HepG2 (cell line): Measurements from ENCODE around the gene NAGS. TPM values are rescaled to one million over a fixed set of nuclear protein-coding genes. Genes with fewer than 3 reads are reported as not detected.

Experiments used
- ATAC-seq: fragments of 200-7000 bp; cut with Tn5 transposase; 3 replicates; pipeline ENCODE4 v1.9.1; 2020; ENCODE audit warnings: mild to moderate bottlenecking, moderate library complexity
- BruUV-seq: library from RNA; stranded (reverse); fragments of 400-500 nt; replicated peaks from 2 replicates; lab custom pipeline; 2021; lab: Mats Ljungman, UMichigan
- CTCF ChIA-PET: fragments of 300-600 bp; formaldehyde crosslinking; extraction: SDS; loops from one replicate; lab custom pipeline; 2021; ENCODE audit warnings: low total read pairs, inconsistent platforms, low intra/inter-chr PET ratio; lab: Yijun Ruan, JAX
- POLR2A ChIA-PET: fragments of 350-600 bp; sonication (Branson Sonifier 250); formaldehyde crosslinking; loops from one replicate; lab custom pipeline; 2020; ENCODE audit warnings: antibody characterized with exemption, inconsistent platforms; lab: Yijun Ruan, JAX
- DNase-seq: peaks from one replicate; pipeline ENCODE4 v3.0.0-alpha.2; 2015; ENCODE audit warnings: low spot score
- FAIRE-seq: peaks from 3 replicates; lab custom pipeline; 2011; peaks lifted over from hg19 to GRCh38; lab: Jason Lieb, UNC
- H2AFZ ChIP-seq: one replicate; pipeline ENCODE4 v1.6.1; 2011; ENCODE audit warnings: low read length, inconsistent platforms
- H3K27ac ChIP-seq: fragments of 300-600 bp; 3 replicates; pipeline ENCODE4 v1.8.0; 2011; ENCODE audit warnings: mixed run types, mild to moderate bottlenecking, mixed read lengths, low read length, inconsistent platforms; ENCODE audit not compliant: insufficient read depth; ENCODE audit errors: extremely low read length
- H3K27me3 ChIP-seq, 2 experiments: fragments of 200-600 bp in 1 of 2; 2 replicates in 1 of 2; 3 replicates in 1 of 2; pipeline versions ENCODE4 v1.6.0 to v1.8.0; 2011; ENCODE audit warnings: low read length in 2 of 2, mild to moderate bottlenecking in 2 of 2, moderate library complexity in 2 of 2, inconsistent platforms in 1 of 2; ENCODE audit not compliant: insufficient read depth in 2 of 2, control insufficient read depth in 1 of 2
- H3K36me3 ChIP-seq, 2 experiments: fragments of 200-600 bp in 1 of 2; replicated peaks in 1 of 2; 2 replicates in 1 of 2; 3 replicates in 1 of 2; pipeline versions ENCODE4 v1.5.1 to v1.8.0; 2011; ENCODE audit warnings: low read length in 2 of 2, inconsistent platforms in 1 of 2; ENCODE audit not compliant: insufficient read depth in 2 of 2, control insufficient read depth in 1 of 2
- H3K4me1 ChIP-seq: 2 replicates; pipeline ENCODE4 v1.5.1; 2012; ENCODE audit warnings: low read length, inconsistent platforms; ENCODE audit not compliant: insufficient read depth
- H3K4me2 ChIP-seq: 2 replicates; pipeline ENCODE4 v1.6.0; 2011; ENCODE audit warnings: low read depth, low read length, inconsistent platforms
- H3K4me3 ChIP-seq, 3 experiments: fragments of 200-600 bp in 1 of 3; sonication (generic), shearing (Covaris generic) in 1 of 3; replicated peaks in 1 of 3; 2 replicates each; pipeline ENCODE4 v1.5.1; 2011 to 2016; ENCODE audit warnings: low read length in 3 of 3, inconsistent platforms in 2 of 3, low read depth in 2 of 3, mild to moderate bottlenecking in 2 of 3, control low read depth in 1 of 3, mixed read lengths in 1 of 3; ENCODE audit not compliant: insufficient read depth in 1 of 3
- H3K79me2 ChIP-seq: one replicate; pipeline ENCODE4 v1.6.1; 2011; ENCODE audit warnings: low read length, inconsistent platforms; ENCODE audit not compliant: insufficient read depth
- H3K9ac ChIP-seq: 2 replicates; pipeline ENCODE4 v1.6.0; 2011; ENCODE audit warnings: mild to moderate bottlenecking, low read depth, low read length, inconsistent platforms; ENCODE audit not compliant: insufficient read depth
- H3K9me3 ChIP-seq: 2 replicates; pipeline ENCODE4 v1.5.1; 2012; ENCODE audit warnings: mild to moderate bottlenecking, low read length
- H4K20me1 ChIP-seq: 2 replicates; pipeline ENCODE4 v1.6.0; 2011; ENCODE audit warnings: inconsistent platforms, mild to moderate bottlenecking, low read length, moderate library complexity; ENCODE audit not compliant: insufficient read depth
- ARNT2 ChIP-seq: sonication (generic); formaldehyde crosslinking; IDR thresholded peaks from 2 replicates; pipeline ENCODE4 v1.8.0; 2022; ENCODE audit warnings: mild to moderate bottlenecking, low read depth, missing genetic modification reagents, moderate library complexity
- JUND ChIP-seq: sonication (generic); formaldehyde crosslinking; IDR thresholded peaks from 2 replicates; pipeline ENCODE4 v1.8.0; 2022; ENCODE audit warnings: mild to moderate bottlenecking, missing genetic modification reagents
- PAX8 ChIP-seq: sonication (generic); formaldehyde crosslinking; IDR thresholded peaks from 2 replicates; pipeline ENCODE4 v1.8.0; 2022; ENCODE audit warnings: mild to moderate bottlenecking, missing genetic modification reagents, borderline replicate concordance
- SMAD9 ChIP-seq: sonication (generic); formaldehyde crosslinking; IDR thresholded peaks from 2 replicates; pipeline ENCODE4 v1.5.1; 2020; ENCODE audit warnings: mild to moderate bottlenecking, missing genetic modification reagents
- SP4 ChIP-seq: sonication (generic); formaldehyde crosslinking; IDR thresholded peaks from 2 replicates; pipeline ENCODE4 v1.8.1; 2023; ENCODE audit warnings: mild to moderate bottlenecking, missing genetic modification reagents
- ZBED4 ChIP-seq: sonication (generic); formaldehyde crosslinking; IDR thresholded peaks from 2 replicates; pipeline ENCODE4 v1.4.0; 2020; ENCODE audit warnings: missing genetic modification reagents, borderline replicate concordance
- ZBTB42 ChIP-seq: sonication (generic); formaldehyde crosslinking; IDR thresholded peaks from 2 replicates; pipeline ENCODE4 v1.5.0; 2020; ENCODE audit warnings: mild to moderate bottlenecking, missing genetic modification reagents
- ZFP82 ChIP-seq: sonication (generic); formaldehyde crosslinking; IDR thresholded peaks from 2 replicates; pipeline ENCODE4 v1.5.1; 2020; ENCODE audit warnings: mild to moderate bottlenecking, missing genetic modification reagents, borderline replicate concordance
- ZNF329 ChIP-seq: sonication (generic); formaldehyde crosslinking; IDR thresholded peaks from 2 replicates; pipeline ENCODE4 v1.9.0; 2021; ENCODE audit warnings: low read depth, mild to moderate bottlenecking, missing genetic modification reagents
- ZNF33A ChIP-seq: sonication (generic); formaldehyde crosslinking; IDR thresholded peaks from 2 replicates; pipeline ENCODE4 v1.5.1; 2020; ENCODE audit warnings: missing genetic modification reagents, mild to moderate bottlenecking, moderate library complexity, borderline replicate concordance
- ZNF343 ChIP-seq: sonication (generic); formaldehyde crosslinking; IDR thresholded peaks from 2 replicates; pipeline ENCODE4 v1.4.0; 2020; ENCODE audit warnings: mild to moderate bottlenecking, missing genetic modification reagents
- ZNF646 ChIP-seq: sonication (generic); formaldehyde crosslinking; IDR thresholded peaks from 2 replicates; pipeline ENCODE4 v1.9.0; 2021; ENCODE audit warnings: mild to moderate bottlenecking, missing genetic modification reagents
- whole genome bisulfite sequencing: methylation state at CpG from one replicate; pipeline ENCODE4 v1.1.6; 2017; ENCODE audit warnings: low lambda C conversion rate; 5-methylcytosine and 5-hydroxymethylcytosine counted together
- in situ Hi-C: cut with HindIII; loops from 2 replicates; pipeline ENCODE4 v1.10.0; 2017; ENCODE audit warnings: low pct_unique_long_range_greater_than_20kb; ENCODE audit not compliant: extremely low pct_ligation_motif_present
- intact Hi-C: fragments of 100-400 bp; cut with micrococcal nuclease; formaldehyde crosslinking; loops from one replicate; pipeline ENCODE4 v1.10.0; 2022; ENCODE audit not compliant: unreplicated experiment
- polyA plus RNA-seq, 8 experiments: library from polyadenylated mRNA; depleted of rRNA in 3 of 8; stranded (reverse) in 7 of 8; unstranded in 1 of 8; fragments of >200 nt; fragmentation: Illumina TruSeq in 4 of 8; extraction: Trizol in 4 of 8; gene quantifications; 2 replicates each; pipeline versions ENCODE4 v1.2.1 to v1.2.3, GENCODE V29; 2011 to 2016; ENCODE audit warnings: low read depth in 4 of 8, missing spikeins in 1 of 8, mixed read lengths in 1 of 8; ENCODE audit not compliant: insufficient read depth in 1 of 8
- total RNA-seq, 5 experiments: library from RNA; depleted of rRNA; stranded (reverse); fragments of >200 nt; fragmentation: Illumina TruSeq; extraction: Trizol; gene quantifications; 2 replicates each; pipeline ENCODE4 v1.2.3, GENCODE V29; 2016; ENCODE audit warnings: low read depth in 1 of 5

Gene NAGS
- total and polyA plus RNA-seq, 2 of the 13 experiments (the other 11 are each of a cell fraction or from before 2014, with no cell fraction given) = 4.3 to 5.1 TPM

GRCh38 chr17:44000871-44001460 is 3.5 kb upstream of the NAGS start:
- H3K4me3 ChIP-seq = peak overlapping the region in 1 of 3 experiments; percentile 60; a peak in 2 of 6 replicates
- POLR2A ChIA-PET = interaction anchor here (0.5 to 4.5 kb wide), 11 partner anchors 10 to 823 kb away, joined by 3 to 39 read pairs (median 4); partner anchors contain the start of genes HDAC5, LSM12 and TMEM101
- WGBS = 9% methylated on average over 6 of the region's 6 CpGs
- no peaks in the 10 kb centered on the region for H3K36me3 ChIP-seq
- no peak overlapping the region for H2AFZ ChIP-seq
- H3K27me3 ChIP-seq = peaks cover 0 to 4% of the 10 kb centered on the region in 2 experiments; a peak in 2 of 5 replicates
- peaks cover 70% of the 10 kb centered on the region for H3K4me1 ChIP-seq
- CTCF ChIA-PET = no interaction called here
- FAIRE-seq = no peak
- peak overlapping the region; percentile 20 for H3K27ac ChIP-seq
- H3K9ac ChIP-seq = peak overlapping the region; percentile 19; the same call in 1 of the 2 replicates
- no peak for DNase-seq
- H3K79me2 ChIP-seq = no peaks in the 10 kb centered on the region
- no TSS peak for BruUV-seq
- no peaks in the 10 kb centered on the region for H4K20me1 ChIP-seq
- H3K9me3 ChIP-seq = no peaks in the 10 kb centered on the region
- peak; percentile 1; the same call in 2 of the 3 replicates for ATAC-seq
- in situ Hi-C loops (no loop called here), intact Hi-C loops (loop anchor here (2.0 kb wide), 1 partner anchor 14 kb away; the partner anchor contains the start of gene TMEM101)
- peak overlapping the region; percentile 88 for H3K4me2 ChIP-seq
- TF ChIP-seq ZNF329 (CRISPR knock-in tag) = 0 out of 2 replicates have a peak, but pooled peaks have one; percentile 55
- 0 out of 2 replicates have a peak, but pooled peaks have one; percentile 82 for TF ChIP-seq SMAD9 (CRISPR knock-in tag)
- 0 out of 2 replicates have a peak, but pooled peaks have one; percentile 87 for TF ChIP-seq ZNF33A
- TF ChIP-seq ZBTB42 (CRISPR knock-in tag) = peak; percentile 33; the same call in 1 of the 2 replicates
- TF ChIP-seq ZNF646 (CRISPR knock-in tag) = peak; percentile 76; the same call in 1 of the 2 replicates
- no peak for TF ChIP-seq ZBED4
- 0 out of 2 replicates have a peak, but pooled peaks have one; percentile 44 for TF ChIP-seq PAX8 (CRISPR knock-in tag)
- peak; percentile 42; the same call in 1 of the 2 replicates for TF ChIP-seq ARNT2 (CRISPR knock-in tag)
- TF ChIP-seq ZNF343 = 0 out of 2 replicates have a peak, but pooled peaks have one; percentile 46
- 0 out of 2 replicates have a peak, but pooled peaks have one; percentile 37 for TF ChIP-seq ZFP82
- TF ChIP-seq SP4 = 0 out of 2 replicates have a peak, but pooled peaks have one; percentile 35
- no peak for TF ChIP-seq JUND (CRISPR knock-in tag)
